Measurements from ENCODE around the gene TMED10.

Gene TMED10

DNA sequence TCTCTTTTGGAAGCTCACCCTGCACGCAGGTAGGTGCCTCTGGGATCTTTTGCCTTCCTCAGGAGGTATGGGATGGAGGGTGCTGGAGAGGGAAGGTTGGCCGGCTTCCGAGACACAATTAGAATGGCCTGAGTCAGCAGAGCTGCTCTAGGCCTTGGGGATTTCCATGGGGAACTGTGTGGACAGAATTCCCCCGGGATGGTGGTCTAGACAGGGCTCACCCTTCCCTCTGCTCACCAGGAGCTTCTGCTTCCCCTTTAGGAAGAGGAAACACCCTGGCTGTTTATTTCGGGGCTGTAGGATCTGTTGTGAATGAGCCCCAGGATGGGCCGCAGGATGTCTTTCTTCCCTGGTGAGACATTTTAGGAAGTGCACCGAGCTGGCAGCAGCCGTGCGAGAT, 43.7 kb upstream of the TMED10 start:
- no peaks in the 10 kb centered on the region for H3K36me3 ChIP-seq
- no peak overlapping the region for H3K27ac ChIP-seq
- H3K4me3 ChIP-seq (ENCODE audit: low read depth, low read length) = no peak overlapping the region
- no peak for DNase-seq
- H3K27me3 ChIP-seq (ENCODE audit: insufficient read depth, low read depth, severe bottlenecking) = no peaks in the 10 kb centered on the region
- TF ChIP-seq, protein P1, sequence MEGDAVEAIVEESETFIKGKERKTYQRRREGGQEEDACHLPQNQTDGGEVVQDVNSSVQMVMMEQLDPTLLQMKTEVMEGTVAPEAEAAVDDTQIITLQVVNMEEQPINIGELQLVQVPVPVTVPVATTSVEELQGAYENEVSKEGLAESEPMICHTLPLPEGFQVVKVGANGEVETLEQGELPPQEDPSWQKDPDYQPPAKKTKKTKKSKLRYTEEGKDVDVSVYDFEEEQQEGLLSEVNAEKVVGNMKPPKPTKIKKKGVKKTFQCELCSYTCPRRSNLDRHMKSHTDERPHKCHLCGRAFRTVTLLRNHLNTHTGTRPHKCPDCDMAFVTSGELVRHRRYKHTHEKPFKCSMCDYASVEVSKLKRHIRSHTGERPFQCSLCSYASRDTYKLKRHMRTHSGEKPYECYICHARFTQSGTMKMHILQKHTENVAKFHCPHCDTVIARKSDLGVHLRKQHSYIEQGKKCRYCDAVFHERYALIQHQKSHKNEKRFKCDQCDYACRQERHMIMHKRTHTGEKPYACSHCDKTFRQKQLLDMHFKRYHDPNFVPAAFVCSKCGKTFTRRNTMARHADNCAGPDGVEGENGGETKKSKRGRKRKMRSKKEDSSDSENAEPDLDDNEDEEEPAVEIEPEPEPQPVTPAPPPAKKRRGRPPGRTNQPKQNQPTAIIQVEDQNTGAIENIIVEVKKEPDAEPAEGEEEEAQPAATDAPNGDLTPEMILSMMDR (IDR thresholded peaks at IDR 0.05; ENCODE audit: low read depth, low read length) = no peak
- no peaks in the 10 kb centered on the region for H3K9me3 ChIP-seq (ENCODE audit: severe bottlenecking)

- Histone ChIP-seq H3K4me3 (ENCODE audit: low read depth, low read length) (no peak overlapping the region), H3K27me3 (ENCODE audit: insufficient read depth, low read depth, severe bottlenecking) (no peaks in the 10 kb centered on the region), H3K36me3 (no peaks in the 10 kb centered on the region), H3K9me3 (ENCODE audit: severe bottlenecking) (no peaks in the 10 kb centered on the region), H3K27ac (no peak overlapping the region)
- no peak for DNase-seq
- TF ChIP-seq, protein P1 (IDR thresholded peaks at IDR 0.05; ENCODE audit: low read depth, low read length) = no peak
Observed at GRCh38 chr14:75217508-75218206, 41.2 kb upstream of the TMED10 start.

DNA sequence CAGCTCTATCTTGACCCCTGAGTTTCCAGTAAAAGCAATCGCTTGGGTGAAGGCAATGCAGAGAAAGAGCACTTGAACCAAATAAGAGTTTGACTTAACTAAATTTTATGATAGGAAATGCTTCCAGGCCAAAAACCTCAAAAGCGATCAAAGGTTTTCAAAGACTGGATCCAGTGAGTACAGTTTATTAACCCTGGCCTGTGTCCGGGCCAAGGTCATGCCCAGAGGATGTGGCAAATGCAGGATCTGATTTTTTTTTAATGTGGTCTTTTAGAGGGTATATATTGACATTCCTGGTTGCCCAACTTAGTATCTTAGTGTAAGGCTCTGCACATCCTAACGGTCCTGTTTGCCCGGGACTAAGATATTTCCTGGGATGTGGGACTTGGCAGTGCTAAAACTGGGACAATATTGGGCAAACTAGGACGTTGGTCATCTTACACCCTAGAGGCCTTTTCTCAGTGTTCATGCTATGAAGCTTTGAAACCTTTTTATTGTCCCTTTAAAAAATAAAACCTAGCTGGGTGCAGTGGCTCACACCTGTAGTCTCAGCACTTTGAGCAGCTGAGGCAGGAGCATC, 40.1 kb upstream of the TMED10 start:
- Histone ChIP-seq H3K4me3 (ENCODE audit: low read depth, low read length) (no peak overlapping the region), H3K27me3 (ENCODE audit: insufficient read depth, low read depth, severe bottlenecking) (no peaks in the 10 kb centered on the region), H3K36me3 (no peaks in the 10 kb centered on the region), H3K27ac (no peak overlapping the region), H3K9me3 (ENCODE audit: severe bottlenecking) (no peaks in the 10 kb centered on the region)
- TF ChIP-seq, protein P1 (IDR thresholded peaks at IDR 0.05; ENCODE audit: low read depth, low read length) = no peak
- DNase-seq = no peak

GRCh38 chr14:75215520-75215919, 39.1 kb upstream of the TMED10 start:
- no peaks in the 10 kb centered on the region for H3K27me3 ChIP-seq (ENCODE audit: insufficient read depth, low read depth, severe bottlenecking)
- no peaks in the 10 kb centered on the region for H3K36me3 ChIP-seq
- no peak overlapping the region for H3K4me3 ChIP-seq (ENCODE audit: low read depth, low read length)
- no peaks in the 10 kb centered on the region for H3K9me3 ChIP-seq (ENCODE audit: severe bottlenecking)
- DNase-seq = no peak
- H3K27ac ChIP-seq = no peak overlapping the region
- TF ChIP-seq, protein P1 (IDR thresholded peaks at IDR 0.05; ENCODE audit: low read depth, low read length) = no peak

GRCh38 chr14:75214558-75214957, 38.1 kb upstream of the TMED10 start:
- no peaks in the 10 kb centered on the region for H3K27me3 ChIP-seq (ENCODE audit: insufficient read depth, low read depth, severe bottlenecking)
- no peak overlapping the region for H3K27ac ChIP-seq
- DNase-seq = no peak
- TF ChIP-seq, protein P1 (IDR thresholded peaks at IDR 0.05; ENCODE audit: low read depth, low read length) = no peak
- H3K4me3 ChIP-seq (ENCODE audit: low read depth, low read length) = no peak overlapping the region
- no peaks in the 10 kb centered on the region for H3K9me3 ChIP-seq (ENCODE audit: severe bottlenecking)
- H3K36me3 ChIP-seq = no peaks in the 10 kb centered on the region
